H1 (cell line): ENCODE results near the gene BCL2L12. TPM values are rescaled to one million over a fixed set of nuclear protein-coding genes. Genes with fewer than 3 reads are reported as not detected.

Source experiments
- CTCF ChIA-PET: fragments of 300-600 bp; sonication (Branson Sonifier 250); formaldehyde crosslinking; loops from one replicate; lab custom pipeline; 2021; ENCODE audit not compliant: partially characterized antibody; lab: Charles Lee
- POLR2A ChIA-PET: fragments of 300-600 bp; sonication (Branson Sonifier 250); formaldehyde crosslinking; loops from one replicate; lab custom pipeline; 2021; ENCODE audit warnings: inconsistent platforms; ENCODE audit not compliant: partially characterized antibody; lab: Charles Lee
- DNase-seq, 2 experiments: peaks; one replicate each; pipeline versions ENCODE4 v3.0.0 to v3.0.0-alpha.2; 2010 to 2022; ENCODE audit warnings: low spot score in 2 of 2, low read depth in 1 of 2, mixed read lengths in 1 of 2
- FAIRE-seq: peaks from 2 replicates; lab custom pipeline; 2011; peaks lifted over from hg19 to GRCh38; lab: Jason Lieb, UNC
- H2AFZ ChIP-seq: 2 replicates; pipeline ENCODE4 v1.8.1; 2012; ENCODE audit warnings: low read length, inconsistent platforms
- H2AK5ac ChIP-seq: 2 replicates; pipeline ENCODE4 v1.6.1; 2013; ENCODE audit warnings: low read depth, low read length
- H2BK120ac ChIP-seq: replicated peaks from 2 replicates; pipeline ENCODE3; 2013; ENCODE audit warnings: low read depth, low read length, inconsistent platforms
- H2BK12ac ChIP-seq: 2 replicates; pipeline ENCODE4 v1.6.1; 2013; ENCODE audit warnings: low read depth, low read length
- H2BK15ac ChIP-seq: 2 replicates; pipeline ENCODE4 v1.6.1; 2013; ENCODE audit warnings: low read length
- H2BK20ac ChIP-seq: 2 replicates; pipeline ENCODE4 v1.6.1; 2013; ENCODE audit warnings: low read length
- H2BK5ac ChIP-seq: 2 replicates; pipeline ENCODE4 v1.6.1; 2013; ENCODE audit warnings: low read depth, low read length
- H3K14ac ChIP-seq: 2 replicates; pipeline ENCODE4 v1.6.1; 2013; ENCODE audit warnings: inconsistent platforms; ENCODE audit not compliant: insufficient read length
- H3K18ac ChIP-seq: 2 replicates; pipeline ENCODE4 v1.6.1; 2013; ENCODE audit warnings: low read length; ENCODE audit errors: extremely low read depth
- H3K23ac ChIP-seq: 2 replicates; pipeline ENCODE4 v1.6.1; 2013; ENCODE audit warnings: inconsistent platforms; ENCODE audit not compliant: insufficient read length
- H3K23me2 ChIP-seq: 2 replicates; pipeline ENCODE4 v1.6.1; 2013; ENCODE audit warnings: low read depth, low read length
- H3K27ac ChIP-seq: 2 replicates; pipeline ENCODE4 v1.6.1; 2011; ENCODE audit warnings: low read depth, low read length, inconsistent platforms
- H3K27me3 ChIP-seq, 4 experiments: replicated peaks in 1 of 4; 1 replicate in 1 of 4; 2 replicates in 3 of 4; pipeline versions ENCODE4 v1.6.1 to v1.8.1; 2011 to 2013; ENCODE audit warnings: low read length in 3 of 4, mild to moderate bottlenecking in 3 of 4, inconsistent platforms in 2 of 4, mixed read lengths in 2 of 4, moderate library complexity in 1 of 4; ENCODE audit not compliant: control insufficient read depth in 3 of 4, insufficient read depth in 3 of 4; ENCODE audit errors: extremely low read depth in 1 of 4
- H3K36me3 ChIP-seq, 4 experiments: 2 replicates each; pipeline versions ENCODE4 v1.6.1 to v1.8.1; 2011 to 2013; ENCODE audit warnings: mild to moderate bottlenecking in 4 of 4, low read length in 3 of 4, moderate library complexity in 2 of 4, control low read depth in 1 of 4, inconsistent platforms in 1 of 4; ENCODE audit not compliant: insufficient read depth in 4 of 4, control insufficient read depth in 2 of 4
- H3K4ac ChIP-seq: replicated peaks from 2 replicates; pipeline ENCODE3; 2013; ENCODE audit warnings: low read length, low read depth, mixed read lengths, inconsistent platforms; ENCODE audit not compliant: insufficient read length
- H3K4me1 ChIP-seq, 4 experiments: replicated peaks in 1 of 4; 1 replicate in 1 of 4; 2 replicates in 3 of 4; pipeline versions ENCODE4 v1.6.1 to v1.8.1; 2011 to 2013; ENCODE audit warnings: low read length in 3 of 4, inconsistent platforms in 2 of 4, mixed read lengths in 1 of 4; ENCODE audit not compliant: insufficient read depth in 4 of 4, control insufficient read depth in 3 of 4
- H3K4me2 ChIP-seq, 2 experiments: 2 replicates each; pipeline versions ENCODE4 v1.6.1 to v1.8.1; 2011 to 2013; ENCODE audit warnings: low read depth in 2 of 2, low read length in 2 of 2, control low read depth in 1 of 2, inconsistent platforms in 1 of 2, mild to moderate bottlenecking in 1 of 2; ENCODE audit not compliant: insufficient read depth in 1 of 2
- H3K4me3 ChIP-seq, 4 experiments: fragments of 200-600, 300-600 bp in 1 of 4; sonication (generic), shearing (Covaris generic), sonication (Bioruptor Twin) in 1 of 4; 2 replicates each; pipeline versions ENCODE4 v1.5.1 to v1.8.1; 2011 to 2016; ENCODE audit warnings: low read length in 4 of 4, low read depth in 3 of 4, control low read depth in 2 of 4, inconsistent platforms in 2 of 4, mild to moderate bottlenecking in 2 of 4, mixed read lengths in 1 of 4, moderate library complexity in 1 of 4; ENCODE audit not compliant: insufficient read depth in 2 of 4; ENCODE audit errors: extremely low read depth in 1 of 4
- H3K56ac ChIP-seq: replicated peaks from 2 replicates; pipeline ENCODE3; 2013; ENCODE audit warnings: low read depth, mild to moderate bottlenecking, mixed read lengths, low read length, inconsistent platforms; ENCODE audit not compliant: insufficient read length
- H3K79me1 ChIP-seq: 2 replicates; pipeline ENCODE4 v1.6.1; 2013; ENCODE audit warnings: low read depth, low read length, control low read depth
- H3K79me2 ChIP-seq, 2 experiments: 2 replicates each; pipeline versions ENCODE4 v1.6.1 to v1.8.1; 2012 to 2013; ENCODE audit warnings: low read length in 2 of 2, mild to moderate bottlenecking in 2 of 2, inconsistent platforms in 1 of 2; ENCODE audit not compliant: insufficient read depth in 2 of 2, control insufficient read depth in 1 of 2
- H3K9ac ChIP-seq, 4 experiments: replicated peaks in 1 of 4; 1 replicate in 1 of 4; 2 replicates in 3 of 4; pipeline versions ENCODE4 v1.6.1 to v1.8.1; 2011 to 2013; ENCODE audit warnings: low read depth in 3 of 4, low read length in 3 of 4, control low read depth in 2 of 4, mild to moderate bottlenecking in 2 of 4, moderate library complexity in 2 of 4, inconsistent platforms in 1 of 4; ENCODE audit errors: extremely low read depth in 1 of 4
- H3K9me3 ChIP-seq, 2 experiments: 2 replicates each; pipeline versions ENCODE4 v1.6.1 to v1.8.1; 2012 to 2013; ENCODE audit warnings: mild to moderate bottlenecking in 2 of 2, moderate library complexity in 2 of 2, control low read depth in 1 of 2, inconsistent platforms in 1 of 2, low read depth in 1 of 2, low read length in 1 of 2, mixed read lengths in 1 of 2; ENCODE audit not compliant: insufficient read depth in 2 of 2
- H4K20me1 ChIP-seq, 2 experiments: replicated peaks in 1 of 2; 2 replicates each; pipeline versions ENCODE3 to v1.8.1; 2011 to 2013; ENCODE audit warnings: inconsistent platforms in 2 of 2, low read length in 2 of 2, mild to moderate bottlenecking in 1 of 2; ENCODE audit not compliant: insufficient read depth in 2 of 2, control insufficient read depth in 1 of 2
- H4K5ac ChIP-seq: 2 replicates; pipeline ENCODE4 v1.6.1; 2013; ENCODE audit warnings: low read length, low read depth, mixed read lengths, inconsistent platforms; ENCODE audit not compliant: insufficient read length
- H4K8ac ChIP-seq: 2 replicates; pipeline ENCODE4 v1.8.0; 2013; ENCODE audit warnings: mild to moderate bottlenecking, moderate library complexity, low read length, inconsistent platforms; ENCODE audit not compliant: insufficient read depth; ENCODE audit errors: extremely low read depth
- H4K91ac ChIP-seq: replicated peaks from 2 replicates; pipeline ENCODE3; 2013; ENCODE audit warnings: low read length, mixed read lengths, inconsistent platforms; ENCODE audit not compliant: insufficient read length
- BCL11A ChIP-seq, 2 experiments: IDR thresholded peaks; one replicate each; pipeline ENCODE4 v1.6.1; 2011; ENCODE audit warnings: low read depth in 2 of 2, low read length in 2 of 2, mild to moderate bottlenecking in 2 of 2
- CBX8 ChIP-seq: fragments of 300-800, 300-1000 bp; sonication (generic); IDR thresholded peaks from 2 replicates; pipeline ENCODE4 v1.7.1; 2016; ENCODE audit warnings: low read depth, low read length, borderline replicate concordance
- CTBP2 ChIP-seq: IDR thresholded peaks from 2 replicates; pipeline ENCODE4 v1.7.0; 2011; ENCODE audit warnings: borderline replicate concordance, mild to moderate bottlenecking, moderate library complexity, mixed read lengths, low read length; ENCODE audit not compliant: insufficient read depth, insufficient read length
- FOSL1 ChIP-seq: IDR thresholded peaks from 2 replicates; pipeline ENCODE4 v1.6.1; 2011; ENCODE audit warnings: mild to moderate bottlenecking, low read depth, low read length, moderate library complexity; ENCODE audit not compliant: insufficient read depth
- GABPA ChIP-seq: IDR thresholded peaks from 2 replicates; pipeline ENCODE4 v1.6.1; 2011; ENCODE audit warnings: mild to moderate bottlenecking, low read length, moderate library complexity, borderline replicate concordance; ENCODE audit not compliant: insufficient read depth
- GTF2F1 ChIP-seq: IDR thresholded peaks from 2 replicates; pipeline ENCODE4 v1.6.1; 2012; ENCODE audit warnings: low read depth, low read length, improper control_type of control experiment, borderline replicate concordance
- MAFK ChIP-seq: IDR thresholded peaks from 2 replicates; pipeline ENCODE4 v1.6.1; 2012; ENCODE audit warnings: low read depth, mild to moderate bottlenecking, improper control_type of control experiment, low read length
- MAX ChIP-seq: IDR thresholded peaks from 2 replicates; pipeline ENCODE4 v1.6.1; 2012; ENCODE audit warnings: inconsistent platforms
- POU5F1 ChIP-seq: IDR thresholded peaks from 2 replicates; pipeline ENCODE4 v1.6.1; 2011; ENCODE audit warnings: low read depth, mild to moderate bottlenecking, low read length, moderate library complexity
- SIX5 ChIP-seq: IDR thresholded peaks from 2 replicates; pipeline ENCODE4 v1.6.1; 2011; ENCODE audit warnings: mild to moderate bottlenecking, low read depth, low read length
- SUZ12 ChIP-seq: fragments of 200-600 bp; sonication (generic); IDR thresholded peaks from 2 replicates; pipeline ENCODE4 v1.6.1; 2012; ENCODE audit warnings: mild to moderate bottlenecking, inconsistent platforms, low read length, moderate library complexity, mixed read lengths
- WGBS, 2 experiments: shearing (Covaris generic) in 1 of 2; methylation state at CpG; one replicate each; pipeline versions ENCODE4 v1.1.6 to v1.1.7; 2013 to 2015; ENCODE audit warnings: low lambda C conversion rate in 2 of 2, mixed read lengths in 2 of 2, inconsistent platforms in 1 of 2, low coverage in 1 of 2, missing lambda C conversion rate in 1 of 2; ENCODE audit not compliant: insufficient replicate concordance in 2 of 2, insufficient coverage in 1 of 2, insufficient read length in 1 of 2; ENCODE audit errors: extremely low coverage in 1 of 2, missing lambda C conversion rate in 1 of 2; 5-methylcytosine and 5-hydroxymethylcytosine counted together
- polyA plus RNA-seq, 7 experiments: library from polyadenylated mRNA; depleted of rRNA in 3 of 7; stranded (reverse) in 5 of 7; unstranded in 2 of 7; fragments of >200 nt in 5 of 7; fragments of 200-250 nt in 2 of 7; gene quantifications; 1 replicate in 5 of 7; 2 replicates in 1 of 7; 4 replicates in 1 of 7; pipeline versions ENCODE4 v1.2.1 to v1.2.3, GENCODE V29; 2011 to 2013; ENCODE audit warnings: missing spikeins in 2 of 7, mixed read lengths in 2 of 7
- total RNA-seq: library from RNA; stranded (reverse); fragmentation: NEBNext Ultra II Directional; extraction: Animal tissue kit (Norgen Biotek cat#: 25700); gene quantifications from 2 replicates; pipeline ENCODE4 v1.2.1, GENCODE V29; 2021
- TF ChIP-seq, protein P1 (sequence below): IDR thresholded peaks from 2 replicates; pipeline ENCODE4 v1.6.1; 2011; ENCODE audit warnings: low read depth, mild to moderate bottlenecking, low read length; ENCODE audit not compliant: insufficient read depth

BCL2L12 gene
- total and polyA plus RNA-seq, 2 of the 8 experiments (the other 6 are each of a cell fraction or from before 2014, with no cell fraction given): 126 to 209 TPM

DNA sequence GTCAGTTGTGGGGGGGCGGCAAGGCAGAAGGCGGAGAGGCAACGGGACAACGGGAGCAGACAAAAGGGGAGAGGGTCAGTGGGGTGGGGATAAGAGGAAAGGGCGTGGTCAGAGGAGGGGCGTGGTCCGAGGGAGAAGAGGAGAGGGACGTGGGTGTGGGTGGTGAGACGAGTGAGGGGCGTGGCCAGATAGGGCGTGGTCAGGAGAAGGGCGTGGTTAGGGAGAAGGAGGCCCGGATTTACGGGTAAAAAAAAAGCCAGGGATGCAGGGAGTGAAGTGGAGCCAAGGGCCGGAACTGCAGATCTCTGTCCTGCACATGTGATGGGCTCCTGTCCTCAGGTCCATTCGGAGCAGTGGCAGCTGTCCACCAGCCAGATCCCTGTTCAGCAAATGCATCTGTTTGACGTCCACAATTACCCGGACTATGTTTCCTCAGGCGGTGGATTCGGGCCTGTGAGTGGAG lies 46.7 kb downstream of the BCL2L12 start:
- Histone ChIP-seq H2AFZ (no peak overlapping the region), H2AK5ac (no peak overlapping the region), H4K8ac (no peak overlapping the region), H3K4me1 (no peaks in the 10 kb centered on the region; a peak in 1 of 7 replicates), H3K23ac (no peak overlapping the region), H3K79me2 (no peaks in the 10 kb centered on the region), H3K4me3 (no peak overlapping the region), H3K36me3 (peaks cover 8 to 32% (median 19%) of the 10 kb centered on the region in 4 experiments), H2BK12ac (no peak overlapping the region), H4K20me1 (peaks cover 0 to 2% of the 10 kb centered on the region in 2 experiments), H2BK5ac (no peak overlapping the region), H4K5ac (no peak overlapping the region), H3K27ac (no peak overlapping the region), H3K4ac (no peak overlapping the region), H2BK15ac (no peak overlapping the region), H2BK20ac (no peak overlapping the region), H3K27me3 (no peaks in the 10 kb centered on the region), H3K9me3 (peaks cover 0 to 2% of the 10 kb centered on the region in 2 experiments; a peak in 1 of 4 replicates), H3K79me1 (no peaks in the 10 kb centered on the region), H3K4me2 (no peak overlapping the region), H4K91ac (no peak overlapping the region), H3K23me2 (peaks cover 7% of the 10 kb centered on the region; the same call in 1 of the 2 replicates), H3K14ac (no peak overlapping the region), H3K9ac (no peak overlapping the region), H3K56ac (no peak overlapping the region), H3K18ac (no peak overlapping the region), H2BK120ac (no peak overlapping the region)
- WGBS, 2 experiments: 79% methylated on average over 20 of the region's 20 CpGs; no CpG with 5 or more reads in 1 of the 2 experiments
- peak; percentile 74 to 92 for DNase-seq
- ChIA-PET CTCF (interaction anchor here (0.6 to 1.2 kb wide), 2 partner anchors 38 to 2000 kb away, joined by 4 read pairs; no protein-coding TSS in a partner anchor), POLR2A (interaction anchor here (0.6 to 7.7 kb wide), 5 partner anchors 23 to 219 kb away, joined by 3 to 51 read pairs (median 4); partner anchors contain the start of genes ADM5, AP2A1 and CPT1C)
- no peak for FAIRE-seq
- TF ChIP-seq GTF2F1 (no peak), GABPA (no peak), BCL11A (IDR thresholded peaks at IDR 0.05; ENCODE audit: low read depth in 2 of 2, low read length in 2 of 2) (no peak), FOSL1 (no peak), MAFK (no peak), CBX8 (no peak), CTBP2 (no peak), SUZ12 (no peak), POU5F1 (no peak), MAX (no peak), SIX5 (no peak)
- TF ChIP-seq, protein P1, sequence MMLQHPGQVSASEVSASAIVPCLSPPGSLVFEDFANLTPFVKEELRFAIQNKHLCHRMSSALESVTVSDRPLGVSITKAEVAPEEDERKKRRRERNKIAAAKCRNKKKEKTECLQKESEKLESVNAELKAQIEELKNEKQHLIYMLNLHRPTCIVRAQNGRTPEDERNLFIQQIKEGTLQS: no peak
